K562 (cell line): ENCODE results near the gene SYT17. TPM values are rescaled to one million over a fixed set of nuclear protein-coding genes. Genes with fewer than 3 reads are reported as not detected.

ENCODE experiments used
- ATAC-seq: fragments of 200-7000 bp; cut with Tn5 transposase; 3 replicates; pipeline ENCODE4 v1.9.1; 2020; ENCODE audit warnings: moderate library complexity
- BruUV-seq: library from RNA; stranded (reverse); fragments of 400-500 nt; replicated peaks from 2 replicates; lab custom pipeline; 2021; lab: Mats Ljungman, UMichigan
- CTCF ChIA-PET: fragments of 300-600 bp; formaldehyde crosslinking; extraction: SDS; loops from one replicate; lab custom pipeline; 2021; ENCODE audit warnings: low intra/inter-chr PET ratio; lab: Yijun Ruan, JAX
- POLR2A ChIA-PET: fragments of 300-600, 350-650 bp; sonication (Branson Sonifier 250); formaldehyde crosslinking; extraction: SDS; loops from one replicate; lab custom pipeline; 2021; ENCODE audit warnings: antibody characterized with exemption, inconsistent platforms; lab: Yijun Ruan, JAX
- DNase-seq, 4 experiments: peaks; one replicate each; pipeline versions ENCODE4 v3.0.0 to v3.0.0-alpha.2; 2011 to 2018; ENCODE audit warnings: low spot score in 3 of 4, mixed read lengths in 3 of 4; ENCODE audit errors: extremely low read depth in 1 of 4
- FAIRE-seq: peaks from 2 replicates; lab custom pipeline; 2011; peaks lifted over from hg19 to GRCh38; lab: Jason Lieb, UNC
- H2AFZ ChIP-seq: 2 replicates; pipeline ENCODE4 v1.6.0; 2011; ENCODE audit warnings: low read depth, low read length, control low read depth, inconsistent platforms
- H3K27ac ChIP-seq: fragments of 200-600 bp; 3 replicates; pipeline ENCODE4 v1.8.0; 2011; ENCODE audit warnings: low read depth, mild to moderate bottlenecking, control low read depth, inconsistent platforms, low read length, moderate library complexity, mixed read lengths; ENCODE audit errors: extremely low read depth
- H3K27me3 ChIP-seq, 2 experiments: fragments of 300-600 bp in 1 of 2; 2 replicates in 1 of 2; 3 replicates in 1 of 2; pipeline versions ENCODE4 v1.6.0 to v1.8.0; 2011; ENCODE audit warnings: inconsistent platforms in 2 of 2, low read length in 2 of 2, mild to moderate bottlenecking in 1 of 2, mixed read lengths in 1 of 2, moderate library complexity in 1 of 2; ENCODE audit not compliant: control insufficient read depth in 2 of 2, insufficient read depth in 2 of 2
- H3K36me3 ChIP-seq: fragments of 300-600 bp; 3 replicates; pipeline ENCODE4 v1.8.0; 2011; ENCODE audit warnings: mild to moderate bottlenecking, low read length, inconsistent platforms; ENCODE audit not compliant: control insufficient read depth, insufficient read depth
- H3K4me1 ChIP-seq, 2 experiments: fragments of 200-600 bp in 1 of 2; replicated peaks in 1 of 2; 2 replicates in 1 of 2; 3 replicates in 1 of 2; pipeline versions ENCODE4 v1.5.1 to v1.8.0; 2011; ENCODE audit warnings: inconsistent platforms in 2 of 2, low read length in 2 of 2, mild to moderate bottlenecking in 1 of 2, mixed read lengths in 1 of 2, moderate library complexity in 1 of 2; ENCODE audit not compliant: control insufficient read depth in 2 of 2, insufficient read depth in 2 of 2
- H3K4me2 ChIP-seq: 2 replicates; pipeline ENCODE4 v1.6.1; 2011; ENCODE audit warnings: low read length, control low read depth, inconsistent platforms, mixed read lengths; ENCODE audit not compliant: insufficient read depth
- H3K4me3 ChIP-seq: fragments of 200-600 bp; sonication (generic), shearing (Covaris generic); 2 replicates; pipeline ENCODE4 v1.5.1; 2016; ENCODE audit warnings: control low read depth, inconsistent platforms
- H3K79me2 ChIP-seq: fragments of 200-600 bp; 3 replicates; pipeline ENCODE4 v1.8.0; 2011; ENCODE audit warnings: low read length, inconsistent platforms; ENCODE audit not compliant: control insufficient read depth, insufficient read depth
- H3K9ac ChIP-seq, 2 experiments: 2 replicates each; pipeline versions ENCODE4 v1.6.0 to v1.6.1; 2011; ENCODE audit warnings: low read depth in 2 of 2, low read length in 2 of 2, control low read depth in 1 of 2, inconsistent platforms in 1 of 2, mild to moderate bottlenecking in 1 of 2, mixed read lengths in 1 of 2; ENCODE audit not compliant: insufficient read depth in 1 of 2
- H3K9me1 ChIP-seq: one replicate; pipeline ENCODE4 v1.6.0; 2011; ENCODE audit warnings: inconsistent platforms, mild to moderate bottlenecking, low read length, moderate library complexity; ENCODE audit not compliant: control insufficient read depth, insufficient read depth
- H3K9me3 ChIP-seq: replicated peaks from 2 replicates; pipeline ENCODE4 v1.5.1; 2011; ENCODE audit warnings: low read depth, low read length, inconsistent platforms; ENCODE audit not compliant: control insufficient read depth, insufficient read depth
- H4K20me1 ChIP-seq: replicated peaks from 2 replicates; pipeline ENCODE4 v1.6.1; 2011; ENCODE audit warnings: low read length, inconsistent platforms, mixed read lengths; ENCODE audit not compliant: control insufficient read depth, insufficient read depth
- ESRRA ChIP-seq: fragments of 450-650 bp; IDR thresholded peaks from 2 replicates; pipeline ENCODE4 v1.6.1; 2014; ENCODE audit warnings: low read depth, mild to moderate bottlenecking, moderate library complexity, borderline replicate concordance
- PREB ChIP-seq: sonication (generic); formaldehyde crosslinking; IDR thresholded peaks from 2 replicates; pipeline ENCODE4 v1.8.1; 2023; ENCODE audit warnings: mild to moderate bottlenecking, missing genetic modification reagents
- WGBS: fragments of 100-300 bp; shearing (Covaris generic); methylation state at CpG from one replicate; pipeline ENCODE4 v1.1.6; 2016; ENCODE audit warnings: low coverage, mixed read lengths; ENCODE audit not compliant: insufficient coverage; ENCODE audit errors: missing lambda C conversion rate; 5-methylcytosine and 5-hydroxymethylcytosine counted together
- in situ Hi-C: fragments of 300-500 bp; cut with MboI; formaldehyde crosslinking; loops from 4 replicates; pipeline ENCODE4 v1.15.0; 2018; ENCODE audit warnings: inconsistent platforms, mixed read lengths
- intact Hi-C: fragments of 100-400 bp; cut with micrococcal nuclease; formaldehyde crosslinking; loops from 2 replicates; pipeline ENCODE4 v1.14.2; 2022
- polyA plus RNA-seq, 8 experiments: library from polyadenylated mRNA; depleted of rRNA in 4 of 8; stranded (reverse) in 5 of 8; unstranded in 3 of 8; fragments of >200 nt; fragmentation: Nextera tagmentation in 2 of 8; fragmentation: Illumina TruSeq in 1 of 8; extraction: Ambion mirVana in 2 of 8; extraction: Trizol in 1 of 8; gene quantifications; 2 replicates each; pipeline versions ENCODE4 v1.2.1 to v1.2.3, GENCODE V29; 2011 to 2014; ENCODE audit warnings: inconsistent platforms in 1 of 8, missing spikeins in 1 of 8
- total RNA-seq, 7 experiments: library from RNA; depleted of rRNA in 6 of 7; stranded (reverse); fragments of >200 nt in 6 of 7; fragmentation: Illumina TruSeq in 2 of 7; extraction: Trizol in 2 of 7; gene quantifications; 2 replicates each; pipeline versions ENCODE4 v1.2.1 to v1.2.3, GENCODE V29; 2011 to 2021; ENCODE audit warnings: low replicate concordance in 1 of 7

Gene SYT17
- total and polyA plus RNA-seq, 9 of the 15 experiments (the other 6 are each of a cell fraction or from before 2014, with no cell fraction given) = not detected

GRCh38 chr16:19169082-19169639 lies 1.1 kb downstream of the SYT17 start:
- Histone ChIP-seq H3K9ac (no peak overlapping the region), H3K4me1 (peaks cover 0 to 17% of the 10 kb centered on the region in 2 experiments; a peak in 2 of 5 replicates), H3K27ac (no peak overlapping the region), H3K9me1 (no peaks in the 10 kb centered on the region), H3K4me2 (no peak overlapping the region), H3K9me3 (no peaks in the 10 kb centered on the region), H4K20me1 (no peaks in the 10 kb centered on the region; the same call in 1 of the 2 replicates), H2AFZ (no peak overlapping the region), H3K27me3 (peaks cover 32 to 52% of the 10 kb centered on the region in 2 experiments), H3K79me2 (no peaks in the 10 kb centered on the region), H3K36me3 (no peaks in the 10 kb centered on the region), H3K4me3 (no peak overlapping the region)
- in situ Hi-C loops = no loop called here
- TF ChIP-seq ESRRA (peak; percentile 38; the same call in 1 of the 2 replicates), PREB (CRISPR knock-in tag) (no peak)
- FAIRE-seq (no peak), DNase-seq (no peak), ATAC-seq (no peak)
- intact Hi-C loops = no loop called here
- WGBS = 4% methylated on average over 10 of the region's 19 CpGs
- CTCF ChIA-PET = no interaction called here
- BruUV-seq = no TSS peak
- POLR2A ChIA-PET = no interaction called here
